Dermis microvascular lymphatic vessel endothelial cell (primary cell): ENCODE measurements around the gene SGSH. TPM values are rescaled to one million over a fixed set of nuclear protein-coding genes. Genes with fewer than 3 reads are reported as not detected.
"Not testable (repeated sequence)": the region's sequence is repeated elsewhere in the genome, so short reads cannot be mapped to it uniquely, and the experiment has no call there.

Experiments
- DNase-seq, 2 donors: peaks; one replicate each; pipeline versions ENCODE4 v3.0.0 to v3.0.0-alpha.2; 2010; ENCODE audit warnings: low read depth in 2 of 2
- total RNA-seq: library from RNA; depleted of rRNA; stranded (reverse); fragments of >200 nt; gene quantifications from 2 replicates; pipeline ENCODE4 v1.2.1, GENCODE V29; 2014

SGSH gene
- 7.7 and 16.8 TPM in 2 replicates for total RNA-seq

DNA sequence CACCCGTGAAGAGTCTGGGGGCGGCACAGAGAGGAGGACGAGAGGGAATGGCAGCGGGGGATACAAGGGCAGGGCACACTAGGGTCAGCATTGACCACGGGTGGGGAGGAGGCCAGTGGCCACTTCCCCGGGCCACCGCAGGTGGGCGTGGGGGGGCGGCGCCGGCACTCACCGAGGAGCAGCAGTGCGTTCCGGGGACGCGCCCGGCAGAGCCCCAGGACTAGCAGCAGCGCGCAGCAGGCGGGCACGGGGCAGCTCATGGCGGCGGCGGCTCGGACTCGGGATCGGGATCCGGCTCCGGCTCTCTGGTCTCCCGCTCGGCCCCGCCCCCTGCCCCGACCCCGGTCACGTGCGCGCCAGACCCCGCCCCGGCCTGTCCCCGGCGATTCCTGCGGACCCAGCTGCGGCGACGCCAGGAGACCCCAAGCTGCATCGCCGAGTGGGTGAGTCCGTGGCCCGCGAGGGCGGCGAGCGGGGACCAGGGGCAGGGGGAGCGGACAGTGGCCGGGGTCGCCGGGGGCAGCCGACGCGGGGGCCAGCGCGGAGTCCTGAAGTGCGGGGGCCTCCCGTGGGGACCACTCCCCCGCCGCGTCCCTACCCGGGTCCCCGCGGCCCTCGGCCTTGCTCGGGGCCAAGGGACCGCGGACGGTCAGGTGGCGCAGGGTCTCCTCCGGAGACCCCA, at the start of gene SGSH, which contains the start of gene SLC26A11:
TSS of gene SGSH (minus strand) at position 280 of the 682 bp plus-strand sequence. CDS start at position 260, 20 bp downstream.
TSS of gene SLC26A11 (plus strand) at position 374 of the 682 bp plus-strand sequence. CDS start 1,134 bp downstream, outside the sequence.
- DNase-seq = peak; percentile 5 to 73

- DNase-seq = no peak
Observed at GRCh38 chr17:80269405-80269807, 49.3 kb upstream of the SGSH start.

- DNase-seq = no peak
Observed at GRCh38 chr17:80268427-80268826, 48.3 kb upstream of the SGSH start.

GRCh38 chr17:80267391-80267790, 47.3 kb upstream of the SGSH start:
- no peak for DNase-seq

- no peak for DNase-seq
Observed at GRCh38 chr17:80265205-80266068, 45.3 kb upstream of the SGSH start.

GRCh38 chr17:80264205-80265075, 44.3 kb upstream of the SGSH start:
- no peak for DNase-seq

GRCh38 chr17:80263253-80264204, 43.4 kb upstream of the SGSH start:
- peak; percentile 89 to 90 for DNase-seq

GRCh38 chr17:80262775-80263244, 42.7 kb upstream of the SGSH start:
- DNase-seq = no peak

- DNase-seq = no peak
Observed at GRCh38 chr17:80262291-80262690, 42.2 kb upstream of the SGSH start.

DNA sequence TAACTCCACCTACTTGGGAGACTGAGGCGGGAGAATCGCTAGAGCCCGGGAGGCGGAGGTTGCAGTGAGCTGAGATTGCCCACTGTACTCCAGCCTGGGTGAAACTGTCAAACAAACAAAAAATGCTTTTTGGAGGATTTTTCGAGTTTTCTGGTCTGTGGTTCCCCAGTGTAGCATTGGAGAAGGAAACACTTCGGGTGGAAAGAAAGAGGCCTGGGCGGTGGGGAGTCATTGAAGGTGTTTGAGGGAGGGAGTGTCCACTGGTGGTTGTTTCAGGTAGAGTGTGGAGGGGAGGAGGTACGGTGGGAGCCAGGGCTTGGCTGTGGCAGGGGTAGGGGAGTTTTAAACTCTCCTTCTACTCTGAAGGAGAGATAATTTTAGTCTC, 41.8 kb upstream of the SGSH start:
- DNase-seq = no peak

GRCh38 chr17:80261159-80261894, 41.2 kb upstream of the SGSH start:
- DNase-seq = peak in 1 of 2 donors; percentile 64

GRCh38 chr17:80260791-80261158, 40.6 kb upstream of the SGSH start, which contains the start of gene RNF213:
Gene RNF213 (plus strand): TSS chr17:80260852. CDS start chr17:80263682, 2,830 bp downstream.
- peak in 1 of 2 donors; percentile 44 for DNase-seq

- peak in 1 of 2 donors; percentile 75 for DNase-seq
Observed at GRCh38 chr17:80260069-80260535, 40.0 kb upstream of the SGSH start.

DNA sequence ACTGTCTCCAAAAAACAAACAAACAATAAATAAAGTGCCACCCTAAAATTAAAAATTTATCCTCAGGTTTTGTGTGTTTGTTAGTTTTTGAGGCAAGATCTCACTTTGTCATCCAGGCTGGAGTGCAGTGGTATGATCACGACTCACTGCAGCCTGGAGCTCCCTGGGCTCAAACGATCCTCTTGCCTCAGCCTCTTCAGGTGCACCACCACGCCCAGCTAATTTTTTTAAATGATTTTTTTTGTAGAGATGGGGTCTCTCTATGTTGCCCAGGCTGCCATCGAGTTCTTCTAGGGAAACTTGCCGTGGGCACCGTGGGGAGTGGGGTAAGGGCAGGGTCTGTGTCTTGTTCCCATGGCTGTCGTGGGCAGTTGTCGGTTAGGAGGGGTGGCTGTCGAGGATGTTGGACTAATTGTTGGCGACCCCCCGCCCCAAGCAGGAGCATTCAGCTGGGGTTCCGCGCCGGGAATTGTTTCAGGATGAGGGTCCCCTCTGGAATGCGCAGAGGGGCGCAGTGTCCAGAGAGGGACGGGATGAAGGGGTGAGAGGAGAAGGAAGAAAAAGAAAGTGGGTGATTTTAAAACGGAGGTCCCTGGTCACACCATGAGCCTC, 39.4 kb upstream of the SGSH start:
- no peak for DNase-seq

DNA sequence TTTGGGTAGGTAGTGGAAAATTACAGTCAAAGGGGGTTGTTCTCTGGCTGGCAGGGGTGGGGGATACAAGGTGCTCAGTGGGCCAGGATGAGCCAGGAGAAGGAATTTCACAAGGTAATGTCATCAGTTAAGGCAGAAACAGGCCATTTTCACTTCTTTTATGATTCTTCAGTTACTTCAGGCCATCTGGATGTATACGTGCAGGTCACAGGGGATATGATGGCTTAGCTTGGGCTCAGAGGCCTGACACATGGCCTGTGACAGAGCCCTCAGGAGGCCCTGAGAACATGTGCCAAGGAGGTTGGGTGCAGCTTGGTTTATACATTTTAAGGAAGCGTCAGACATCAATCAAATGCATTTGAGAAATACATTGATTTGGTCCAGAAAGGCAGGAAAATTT, 38.2 kb upstream of the SGSH start:
- not testable (repeated sequence) for DNase-seq

GRCh38 chr17:80257716-80258213, 37.6 kb upstream of the SGSH start:
- no peak for DNase-seq

- DNase-seq = no peak
Observed at GRCh38 chr17:80256034-80256350, 35.9 kb upstream of the SGSH start.

- DNase-seq = peak in 1 of 2 donors; percentile 83
Observed at GRCh38 chr17:80254396-80255251, 34.5 kb upstream of the SGSH start.
